Mucosa of descending colon (tissue), 3 donors: ENCODE results near the gene HS6ST3. TPM values are rescaled to one million over a fixed set of nuclear protein-coding genes. Genes with fewer than 3 reads are reported as not detected.

ENCODE experiments used
- ATAC-seq: fragments of 200-7000 bp; cut with Tn5 transposase; one replicate; pipeline ENCODE4 v1.9.1; 2020; ENCODE audit warnings: mild to moderate bottlenecking, moderate library complexity
- DNase-seq, 3 donors: peaks; one replicate each; pipeline ENCODE4 v3.0.0-alpha.2; 2020
- H3K36me3 ChIP-seq: fragments of 200-600 bp; one replicate; pipeline ENCODE4 v1.8.0; 2021; ENCODE audit warnings: low read depth, mild to moderate bottlenecking
- H3K4me1 ChIP-seq: fragments of 200-600 bp; one replicate; pipeline ENCODE4 v1.8.0; 2021; ENCODE audit warnings: low read depth, mild to moderate bottlenecking
- H3K4me3 ChIP-seq: fragments of 200-600 bp; one replicate; pipeline ENCODE4 v1.8.0; 2021; ENCODE audit warnings: mild to moderate bottlenecking
- H3K9me3 ChIP-seq: fragments of 200-600 bp; one replicate; pipeline ENCODE4 v1.8.0; 2021; ENCODE audit warnings: mild to moderate bottlenecking
- CTCF ChIP-seq: fragments of 200-600 bp; IDR thresholded peaks from one replicate; pipeline ENCODE4 v1.8.0; 2022; ENCODE audit warnings: antibody characterized with exemption, mild to moderate bottlenecking
- intact Hi-C, 2 donors: fragments of 100-400 bp; cut with DNase I in 1 of 2; cut with micrococcal nuclease in 1 of 2; formaldehyde crosslinking; loops; one replicate each; pipeline versions ENCODE4 v1.11.0 to v1.11.1; 2022; cut with DNase I, micrococcal nuclease
- total RNA-seq, 3 donors: library from RNA; stranded (reverse); fragmentation: NEBNext Ultra II Directional in 2 of 3; extraction: Animal tissue kit (Norgen Biotek cat#: 25700) in 2 of 3; gene quantifications; one replicate each; pipeline versions ENCODE4 v1.2.1 to v1.2.4, GENCODE V29; 2021 to 2023
- donor health status: DM: no; HTN: no; CAD: no; lungs with moderate emphysema.
- donor health status: DM: no; HTN: no; CAD: no.
- donor health status: DM: no; HTN: yes; CAD: no.

HS6ST3 gene
- total RNA-seq, 3 donors from 2014 or later: 0.14 to 0.89 TPM; not detected in 1

GRCh38 chr13:96460609-96461008 lies 370.7 kb downstream of the HS6ST3 start:
- TF ChIP-seq CTCF: no peak
- DNase-seq: no peak

GRCh38 chr13:96473526-96474180 lies 383.7 kb downstream of the HS6ST3 start:
- no peak overlapping the region for H3K4me3 ChIP-seq
- no peak for TF ChIP-seq CTCF
- H3K36me3 ChIP-seq: no peaks in the 10 kb centered on the region
- no peaks in the 10 kb centered on the region for H3K4me1 ChIP-seq
- no peaks in the 10 kb centered on the region for H3K9me3 ChIP-seq
- DNase-seq (no peak), ATAC-seq (no peak)
- intact Hi-C loops: no loop called here

More at GRCh38 chr13:96460609-96461008, 370.7 kb downstream of the HS6ST3 start:
- intact Hi-C loops: no loop called here
- Histone ChIP-seq H3K4me3 (no peak overlapping the region), H3K36me3 (no peaks in the 10 kb centered on the region), H3K9me3 (no peaks in the 10 kb centered on the region), H3K4me1 (no peaks in the 10 kb centered on the region)
- no peak for ATAC-seq

- no peak for ATAC-seq
- intact Hi-C loops: no loop called here
- no peak overlapping the region for H3K4me3 ChIP-seq
- H3K9me3 ChIP-seq: no peaks in the 10 kb centered on the region
- DNase-seq: no peak
- TF ChIP-seq CTCF: no peak
- no peaks in the 10 kb centered on the region for H3K36me3 ChIP-seq
- H3K4me1 ChIP-seq: no peaks in the 10 kb centered on the region
Observed at GRCh38 chr13:96474181-96474557, 384.3 kb downstream of the HS6ST3 start.

- H3K36me3 ChIP-seq: no peaks in the 10 kb centered on the region
- no peaks in the 10 kb centered on the region for H3K9me3 ChIP-seq
- H3K4me1 ChIP-seq: no peaks in the 10 kb centered on the region
- ATAC-seq: no peak
- TF ChIP-seq CTCF: no peak
- intact Hi-C loops: no loop called here
- no peak overlapping the region for H3K4me3 ChIP-seq
- DNase-seq: no peak
Observed at GRCh38 chr13:96475103-96475502, 385.2 kb downstream of the HS6ST3 start.

GRCh38 chr13:96481482-96481881 lies 391.6 kb downstream of the HS6ST3 start:
- ATAC-seq (no peak), DNase-seq (no peak)
- Histone ChIP-seq H3K36me3 (no peaks in the 10 kb centered on the region), H3K4me3 (no peak overlapping the region), H3K4me1 (no peaks in the 10 kb centered on the region), H3K9me3 (no peaks in the 10 kb centered on the region)
- intact Hi-C loops: no loop called here
- no peak for TF ChIP-seq CTCF
